Esophagus squamous epithelium (tissue), 5 donors: ENCODE results near the gene SORCS1. TPM values are rescaled to one million over a fixed set of nuclear protein-coding genes. Genes with fewer than 3 reads are reported as not detected.

Experiments
- DNase-seq: peaks from one replicate; lab custom pipeline; 2025; lab: John Stamatoyannopoulos, UW
- H3K27ac ChIP-seq, 4 donors: fragments of 200-600 bp; sonication (generic); one replicate each; pipeline ENCODE4 v1.5.1; 2016 to 2019; ENCODE audit warnings: mild to moderate bottlenecking in 1 of 4
- H3K27me3 ChIP-seq, 4 donors: fragments of 200-600 bp; sonication (generic); 1 replicate in 3 of 4; 2 replicates in 1 of 4; pipeline versions ENCODE4 v1.5.1 to v1.6.0; 2017 to 2021; ENCODE audit warnings: antibody characterized with exemption in 1 of 4
- H3K36me3 ChIP-seq, 3 donors: fragments of 200-600 bp; sonication (generic); one replicate each; pipeline ENCODE4 v1.5.1; 2016 to 2019
- H3K4me1 ChIP-seq, 3 donors: fragments of 200-600 bp; sonication (generic); one replicate each; pipeline ENCODE4 v1.5.1; 2017 to 2019
- H3K4me3 ChIP-seq, 4 donors: fragments of 200-600 bp; sonication (generic); 1 replicate in 3 of 4; 2 replicates in 1 of 4; pipeline ENCODE4 v1.5.1; 2016 to 2019; ENCODE audit warnings: mild to moderate bottlenecking in 2 of 4, moderate library complexity in 1 of 4
- H3K9me3 ChIP-seq, 3 donors: fragments of 200-600 bp; sonication (generic); one replicate each; pipeline ENCODE4 v1.5.1; 2016 to 2019
- CTCF ChIP-seq, 6 experiments: fragments of 450-650 bp in 4 of 6; fragments of 200-600 bp in 2 of 6; sonication (generic) in 2 of 6; IDR thresholded peaks; one replicate each; pipeline ENCODE4 v1.5.1; 2016 to 2019; ENCODE audit warnings: antibody characterized with exemption in 6 of 6, mild to moderate bottlenecking in 4 of 6, moderate library complexity in 4 of 6
- POLR2A ChIP-seq, 4 donors: fragments of 450-650 bp; IDR thresholded peaks; one replicate each; pipeline ENCODE4 v1.6.1; 2017; ENCODE audit warnings: antibody characterized with exemption in 4 of 4, mild to moderate bottlenecking in 4 of 4, moderate library complexity in 3 of 4
- WGBS, 2 donors: methylation state at CpG; one replicate each; pipeline ENCODE4 v1.1.5; 2018; 5-methylcytosine and 5-hydroxymethylcytosine counted together
- intact Hi-C: fragments of 100-400 bp; cut with DNase I; formaldehyde crosslinking; loops from one replicate; pipeline ENCODE4 v1.15.0; 2022
- total RNA-seq, 4 donors: library from RNA; depleted of rRNA; stranded (reverse); fragments of >200 nt; gene quantifications; one replicate each; pipeline ENCODE4 v1.1.0, GENCODE V29; 2016
- donor health status: DM: yes; HTN: yes; CAD: no.

The SORCS1 gene
- total RNA-seq, 4 donors from 2014 or later, result 0.88 to 4.8 (median 1.4) TPM; not detected in 1

GRCh38 chr10:106911096-106911495 is 253.4 kb downstream of the SORCS1 start:
- DNase-seq, result no peak
- Histone ChIP-seq H3K27ac (no peak overlapping the region), H3K9me3 (no peaks in the 10 kb centered on the region), H3K4me1 (no peaks in the 10 kb centered on the region), H3K36me3 (no peaks in the 10 kb centered on the region), H3K4me3 (no peak overlapping the region), H3K27me3 (no peaks in the 10 kb centered on the region)
- no peak for TF ChIP-seq POLR2A (IDR thresholded peaks at IDR 0.05)
- intact Hi-C loops, result no loop called here
- WGBS, 2 donors, result 61 to 69% methylated on average over 3 of the region's 3 CpGs

- intact Hi-C loops, result no loop called here
- no peak for TF ChIP-seq POLR2A (IDR thresholded peaks at IDR 0.05)
- TF ChIP-seq CTCF (IDR thresholded peaks at IDR 0.05), result no peak
- 48 to 55% methylated on average over 4 of the region's 4 CpGs for WGBS, 2 donors
Measured at GRCh38 chr10:106910666-106911065, 253.8 kb downstream of the SORCS1 start.

GRCh38 chr10:106908225-106908624 is 256.3 kb downstream of the SORCS1 start:
- Histone ChIP-seq H3K27me3 (no peaks in the 10 kb centered on the region), H3K4me3 (no peak overlapping the region), H3K4me1 (no peaks in the 10 kb centered on the region), H3K9me3 (no peaks in the 10 kb centered on the region), H3K27ac (no peak overlapping the region), H3K36me3 (no peaks in the 10 kb centered on the region)
- WGBS, 2 donors, result 79 to 85% methylated on average over 5 to 6 of the region's 6 CpGs
- no peak for TF ChIP-seq POLR2A (IDR thresholded peaks at IDR 0.05)
- no peak for TF ChIP-seq CTCF (IDR thresholded peaks at IDR 0.05)
- intact Hi-C loops, result no loop called here
- no peak for DNase-seq

More at GRCh38 chr10:106910666-106911065, 253.8 kb downstream of the SORCS1 start:
- no peak for DNase-seq
- Histone ChIP-seq H3K27ac (no peak overlapping the region), H3K9me3 (no peaks in the 10 kb centered on the region), H3K4me3 (no peak overlapping the region), H3K27me3 (no peaks in the 10 kb centered on the region), H3K36me3 (no peaks in the 10 kb centered on the region), H3K4me1 (no peaks in the 10 kb centered on the region)

DNA sequence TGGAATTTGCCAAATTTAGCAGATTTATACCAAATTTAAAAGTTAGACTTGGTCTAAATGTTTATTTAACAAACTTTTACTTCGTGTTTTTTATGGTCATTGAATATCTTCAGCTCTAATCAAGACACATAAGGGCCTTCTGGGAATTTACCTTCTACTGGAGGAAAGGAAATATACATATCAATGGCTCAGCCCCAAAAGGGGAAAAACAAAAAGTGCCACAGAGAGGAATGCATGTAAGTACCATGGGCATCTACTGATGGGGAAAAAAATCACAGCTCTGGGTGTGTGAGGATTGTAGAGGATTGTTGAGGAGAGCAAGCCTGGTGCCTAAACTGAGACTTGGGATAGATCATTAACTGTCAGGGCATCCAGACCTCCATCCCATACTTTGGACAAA is 260.3 kb downstream of the SORCS1 start:
- H3K4me1 ChIP-seq, result no peaks in the 10 kb centered on the region
- H3K4me3 ChIP-seq, result no peak overlapping the region
- no peak overlapping the region for H3K27ac ChIP-seq
- H3K36me3 ChIP-seq, result no peaks in the 10 kb centered on the region
- H3K27me3 ChIP-seq, result no peaks in the 10 kb centered on the region
- no peaks in the 10 kb centered on the region for H3K9me3 ChIP-seq
- WGBS, 2 donors, result 20 to 33% methylated on average over 1 of the region's 1 CpG
- intact Hi-C loops, result no loop called here
- no peak for DNase-seq
- TF ChIP-seq CTCF (IDR thresholded peaks at IDR 0.05) (no peak), POLR2A (IDR thresholded peaks at IDR 0.05) (no peak)

GRCh38 chr10:106903180-106903579 is 261.3 kb downstream of the SORCS1 start:
- intact Hi-C loops, result no loop called here
- H3K27ac ChIP-seq, result no peak overlapping the region
- no peak for DNase-seq
- no peaks in the 10 kb centered on the region for H3K36me3 ChIP-seq
- TF ChIP-seq CTCF (IDR thresholded peaks at IDR 0.05) (no peak), POLR2A (IDR thresholded peaks at IDR 0.05) (no peak)
- peaks cover 0 to 9% (median 0%) of the 10 kb centered on the region in 3 donors for H3K4me1 ChIP-seq
- no peaks in the 10 kb centered on the region for H3K27me3 ChIP-seq
- WGBS, 2 donors, result 43 to 50% methylated on average over 2 of the region's 2 CpGs
- no peaks in the 10 kb centered on the region for H3K9me3 ChIP-seq
- no peak overlapping the region for H3K4me3 ChIP-seq
